ENCODE measurements around the gene LRCH2.

Gene LRCH2

GRCh38 chrX:115214151-115214550 lies 19.7 kb downstream of the LRCH2 start:
- TF ChIP-seq SIN3A (IDR thresholded peaks at IDR 0.05; ENCODE audit: borderline replicate concordance, insufficient read depth, low read length) (no peak), REST (IDR thresholded peaks at IDR 0.05; ENCODE audit: insufficient read depth in 1 of 2, low read depth in 2 of 2, low read length in 2 of 2) (no peak), TAF1 (IDR thresholded peaks at IDR 0.05; ENCODE audit: borderline replicate concordance, insufficient read depth, low read length) (no peak), POLR2AphosphoS5 (IDR thresholded peaks at IDR 0.05; ENCODE audit: low read depth, low read length) (no peak), FOXP2 (optimal IDR thresholded peaks at IDR 0.05; ENCODE audit: borderline replicate concordance, extremely low read depth, extremely low read length, insufficient read depth) (no peak)

DNA sequence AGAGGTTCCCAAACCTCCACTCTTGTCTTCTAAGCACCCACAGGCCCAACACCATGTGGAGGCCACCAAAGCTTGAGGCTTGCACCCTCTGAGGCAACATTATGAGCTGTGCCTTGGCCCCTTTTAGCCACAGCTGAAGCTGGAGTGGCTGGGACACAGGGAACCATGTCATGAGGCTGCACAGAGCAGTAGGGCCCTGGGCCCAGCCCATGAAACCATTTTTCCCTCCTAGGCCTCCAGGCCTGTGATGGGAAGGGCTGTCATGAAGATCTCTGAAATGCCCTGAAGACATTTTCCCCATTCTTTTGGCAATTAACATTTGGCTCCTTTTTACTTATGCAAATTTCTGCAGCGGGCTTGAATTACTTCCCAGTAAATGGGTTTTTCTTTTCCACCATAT lies 29.9 kb downstream of the LRCH2 start:
- TF ChIP-seq TAF1 (IDR thresholded peaks at IDR 0.05; ENCODE audit: borderline replicate concordance, insufficient read depth, low read length) (no peak), SIN3A (IDR thresholded peaks at IDR 0.05; ENCODE audit: borderline replicate concordance, insufficient read depth, low read length) (no peak), REST (IDR thresholded peaks at IDR 0.05; ENCODE audit: insufficient read depth in 1 of 2, low read depth in 2 of 2, low read length in 2 of 2) (no peak), POLR2AphosphoS5 (IDR thresholded peaks at IDR 0.05; ENCODE audit: low read depth, low read length) (no peak), FOXP2 (optimal IDR thresholded peaks at IDR 0.05; ENCODE audit: borderline replicate concordance, extremely low read depth, extremely low read length, insufficient read depth) (no peak)

DNA sequence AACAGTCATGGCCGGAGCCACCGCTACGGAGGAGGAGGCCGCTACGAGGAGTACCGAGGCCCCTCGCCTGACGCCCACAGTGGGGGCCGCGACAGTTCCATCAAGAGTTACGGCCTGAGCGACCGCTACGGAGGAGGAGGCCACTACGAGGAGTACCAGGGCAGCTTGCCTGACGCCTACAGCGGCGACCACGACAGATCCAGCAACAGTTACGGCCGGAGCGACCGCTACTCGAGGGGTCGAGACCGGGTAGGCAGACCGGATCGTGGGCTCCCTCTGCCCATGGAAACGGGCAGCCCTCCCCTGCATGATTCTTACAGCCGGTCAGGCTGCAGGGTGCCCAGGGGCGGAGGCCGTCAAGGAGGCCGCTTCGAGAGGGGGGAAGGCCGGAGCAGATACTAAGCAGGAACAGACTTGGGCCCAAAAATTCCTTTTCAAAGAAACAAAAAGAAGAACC lies 41.6 kb downstream of the LRCH2 start:
- TF ChIP-seq POLR2AphosphoS5 (IDR thresholded peaks at IDR 0.05; ENCODE audit: low read depth, low read length) = no peak
- TF ChIP-seq FOXP2 (optimal IDR thresholded peaks at IDR 0.05; ENCODE audit: borderline replicate concordance, extremely low read depth, extremely low read length, insufficient read depth) = no peak

- TF ChIP-seq REST (IDR thresholded peaks at IDR 0.05; ENCODE audit: insufficient read depth in 1 of 2, low read depth in 2 of 2, low read length in 2 of 2) (no peak), POLR2AphosphoS5 (IDR thresholded peaks at IDR 0.05; ENCODE audit: low read depth, low read length) (no peak)
Measured at GRCh38 chrX:115191490-115192243, 42.2 kb downstream of the LRCH2 start.

GRCh38 chrX:115190636-115191489 lies 43.0 kb downstream of the LRCH2 start:
- TF ChIP-seq TAF1 (IDR thresholded peaks at IDR 0.05; ENCODE audit: borderline replicate concordance, insufficient read depth, low read length) (no peak), POLR2AphosphoS5 (IDR thresholded peaks at IDR 0.05; ENCODE audit: low read depth, low read length) (no peak), SIN3A (IDR thresholded peaks at IDR 0.05; ENCODE audit: borderline replicate concordance, insufficient read depth, low read length) (no peak), REST (IDR thresholded peaks at IDR 0.05; ENCODE audit: insufficient read depth in 1 of 2, low read depth in 2 of 2, low read length in 2 of 2) (no peak), FOXP2 (optimal IDR thresholded peaks at IDR 0.05; ENCODE audit: borderline replicate concordance, extremely low read depth, extremely low read length, insufficient read depth) (no peak)

All from PFSK-1 (cell line).